Dermis microvascular lymphatic vessel endothelial cell (primary cell): ENCODE data around the gene FPR3. TPM values are rescaled to one million over a fixed set of nuclear protein-coding genes. Genes with fewer than 3 reads are reported as not detected.
"Not testable (repeated sequence)": the region's sequence is repeated elsewhere in the genome, so short reads cannot be mapped to it uniquely, and the experiment has no call there.

ENCODE experiments used
- DNase-seq, 2 donors: peaks; one replicate each; pipeline versions ENCODE4 v3.0.0 to v3.0.0-alpha.2; 2010; ENCODE audit warnings: low read depth in 2 of 2
- total RNA-seq: library from RNA; depleted of rRNA; stranded (reverse); fragments of >200 nt; gene quantifications from 2 replicates; pipeline ENCODE4 v1.2.1, GENCODE V29; 2014

FPR3 gene
- total RNA-seq, 1 donor from 2014 or later: under 0.01 TPM

DNA sequence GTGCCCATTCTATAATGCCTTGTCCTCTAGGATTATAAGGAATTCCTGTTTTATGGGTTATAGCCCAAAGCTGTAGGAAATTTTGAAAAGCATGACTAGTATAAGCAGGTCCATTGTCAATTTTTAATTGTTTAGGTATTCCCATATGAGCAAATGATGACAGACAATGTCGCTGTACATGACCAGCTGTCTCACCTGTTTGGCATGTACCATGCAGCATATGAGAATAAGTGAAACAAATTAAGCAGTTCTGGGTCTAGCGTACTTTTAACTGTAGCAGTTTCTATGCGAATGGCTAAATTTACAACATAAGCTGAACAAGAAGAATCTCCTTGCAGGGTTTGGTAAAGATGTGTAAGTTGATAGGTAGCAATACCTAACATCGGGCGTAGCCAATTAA is 11.6 kb downstream of the FPR3 start:
- DNase-seq: not testable (repeated sequence)

DNA sequence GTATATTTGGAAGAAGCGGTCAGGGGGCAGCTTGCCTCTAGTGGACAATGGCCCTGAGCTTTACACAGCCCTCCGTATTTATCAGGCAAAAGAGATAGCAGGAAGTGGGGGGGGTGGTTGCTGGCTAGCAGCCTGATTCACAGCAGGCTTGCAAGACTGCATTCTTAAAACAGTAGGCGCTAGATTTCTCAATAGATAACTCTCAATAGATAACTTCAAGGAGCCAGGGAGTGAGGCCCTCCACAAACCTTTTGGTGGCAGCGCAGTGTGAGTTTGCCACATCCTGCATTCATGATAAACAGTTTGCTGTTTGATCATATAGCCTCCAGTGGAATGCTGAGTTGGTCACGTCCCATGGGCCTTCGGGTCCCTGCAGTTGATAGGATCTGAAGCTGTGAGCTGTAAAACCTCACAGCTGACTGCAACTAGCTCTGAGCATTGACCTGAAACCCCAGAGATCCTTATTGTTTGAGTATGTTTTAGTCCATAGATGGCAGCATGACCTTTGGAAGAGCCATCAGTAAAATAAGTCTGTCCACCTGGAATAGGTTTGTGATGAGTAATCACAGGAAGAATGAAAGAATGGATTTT is 12.2 kb downstream of the FPR3 start:
- peak in 1 of 2 donors; percentile 32 for DNase-seq

DNA sequence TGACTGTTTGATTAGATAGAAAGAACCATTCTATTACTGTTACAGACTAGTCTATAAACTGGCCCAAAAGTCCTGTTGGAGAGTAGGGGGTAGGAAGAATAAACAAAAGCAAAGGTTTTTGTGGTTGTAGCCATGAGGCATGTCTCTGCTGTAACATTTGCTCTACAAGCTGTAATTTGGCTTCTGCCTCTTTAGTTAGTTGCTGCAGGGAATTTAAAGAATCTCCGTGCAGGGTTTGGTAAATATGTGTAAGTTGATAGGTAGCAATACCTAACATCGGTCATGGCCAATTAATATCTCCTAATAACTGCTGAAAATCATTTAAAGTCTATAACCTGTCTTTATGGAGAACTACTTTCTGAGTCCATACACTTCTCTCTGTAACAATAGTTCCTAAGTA is 13.0 kb downstream of the FPR3 start:
- no peak for DNase-seq

DNA sequence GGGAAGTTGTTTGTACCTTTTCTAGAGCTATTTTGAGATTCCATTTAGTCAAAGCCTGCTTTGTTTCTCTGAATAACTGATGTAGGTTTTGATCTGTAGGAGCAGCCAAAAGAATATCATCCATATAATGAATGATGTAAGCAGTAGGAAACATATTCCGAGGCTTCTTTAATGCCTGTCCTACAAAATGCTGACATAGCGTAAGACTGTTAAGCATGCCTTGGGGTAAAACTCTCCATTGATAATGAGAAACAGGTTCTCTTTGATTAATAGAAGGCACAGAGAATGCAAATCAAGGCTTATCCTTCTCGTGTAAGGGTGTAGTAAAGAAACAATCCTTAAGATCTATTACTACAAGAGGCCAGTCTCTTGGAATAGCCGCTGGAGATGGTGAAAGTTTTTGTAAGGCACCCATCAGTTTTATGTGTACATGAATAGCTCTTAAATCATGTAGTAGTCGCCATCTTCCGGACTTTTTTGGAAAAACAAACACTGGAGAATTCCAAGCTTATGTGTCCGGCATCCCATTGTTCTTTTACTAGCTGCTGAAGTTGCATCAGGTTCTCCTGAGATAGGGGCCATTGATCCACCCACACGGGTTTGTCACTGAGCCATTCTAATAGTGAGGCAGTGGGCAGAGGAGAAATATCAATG is 13.5 kb downstream of the FPR3 start:
- peak; percentile 30 to 56 for DNase-seq

DNA sequence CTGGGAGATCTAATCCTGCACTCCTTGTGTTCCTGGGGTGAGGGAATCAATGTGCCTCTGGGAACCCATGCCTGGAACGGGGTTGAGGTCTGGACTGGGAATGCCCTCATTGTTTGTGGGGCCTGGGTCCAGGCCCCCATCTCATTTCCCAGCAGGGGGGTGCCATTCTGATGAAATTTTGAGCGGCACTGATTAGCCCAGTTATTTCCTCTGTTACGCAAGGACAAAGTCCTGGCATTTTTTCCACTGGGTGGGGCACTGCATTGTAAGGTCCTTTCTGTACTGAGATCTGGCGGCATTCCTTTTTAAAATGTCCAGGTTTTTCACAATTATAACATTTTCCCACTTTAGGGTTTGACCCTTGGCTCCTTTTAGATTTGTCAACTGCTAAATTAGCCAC is 14.8 kb downstream of the FPR3 start:
- peak; percentile 2 to 35 for DNase-seq

DNA sequence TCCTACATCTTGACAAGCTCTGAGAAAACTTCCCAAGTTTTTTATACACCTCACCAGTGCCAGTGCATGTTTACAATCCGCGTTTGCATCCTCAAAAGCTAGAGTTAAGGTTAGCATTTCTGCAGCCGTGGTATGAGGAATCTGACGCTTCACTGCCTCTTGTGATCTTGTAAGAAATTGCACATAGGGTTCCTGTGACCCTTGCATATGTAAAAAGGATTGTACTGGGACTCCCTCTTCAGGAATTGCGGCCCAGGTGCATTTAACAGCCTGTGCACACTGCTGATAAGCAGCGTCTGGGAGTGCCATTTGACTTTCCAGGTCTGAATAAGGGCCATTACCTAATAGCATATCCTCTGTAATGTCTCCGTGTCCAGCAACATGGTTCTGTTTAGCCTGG is 15.3 kb downstream of the FPR3 start:
- DNase-seq: peak in 1 of 2 donors; percentile 12

DNA sequence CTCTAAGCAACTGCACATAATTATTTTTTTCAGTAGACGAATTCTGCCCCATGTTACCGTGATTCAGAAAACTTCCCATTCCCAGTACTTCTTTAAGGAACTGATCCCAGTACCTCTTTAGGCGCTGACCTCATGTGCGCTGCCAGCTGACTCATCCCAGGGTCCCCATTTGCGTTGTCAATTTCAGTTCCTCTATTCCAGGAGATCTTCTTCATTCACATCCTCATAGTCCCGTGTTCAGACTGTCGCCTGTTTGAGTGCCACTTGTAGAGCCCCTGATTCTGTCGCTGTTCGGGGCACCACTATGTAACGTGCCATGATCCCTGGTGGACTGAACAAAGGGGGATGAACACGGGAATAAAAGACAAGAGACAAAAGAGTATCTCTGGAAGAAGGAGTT is 16.4 kb downstream of the FPR3 start:
- no peak for DNase-seq

DNA sequence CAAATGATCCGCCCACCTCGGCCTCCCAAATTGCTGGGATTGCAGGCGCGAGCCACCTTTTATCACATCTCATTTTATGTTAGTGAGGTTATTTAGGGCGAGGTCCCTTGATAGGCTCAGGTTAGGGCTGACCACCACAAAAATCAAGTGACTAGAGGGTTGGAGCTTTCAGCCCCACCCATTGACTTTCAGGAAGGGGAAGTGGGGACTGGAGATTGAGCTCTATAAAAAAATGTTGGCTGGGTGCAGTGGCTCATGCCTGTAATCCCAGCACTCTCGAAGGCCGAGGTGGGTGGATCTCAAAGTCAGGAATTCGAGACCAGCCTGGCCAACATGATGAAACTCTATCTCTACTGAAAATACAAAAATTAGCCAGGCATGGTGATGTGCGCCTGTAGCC is 20.1 kb downstream of the FPR3 start:
- DNase-seq: no peak

DNA sequence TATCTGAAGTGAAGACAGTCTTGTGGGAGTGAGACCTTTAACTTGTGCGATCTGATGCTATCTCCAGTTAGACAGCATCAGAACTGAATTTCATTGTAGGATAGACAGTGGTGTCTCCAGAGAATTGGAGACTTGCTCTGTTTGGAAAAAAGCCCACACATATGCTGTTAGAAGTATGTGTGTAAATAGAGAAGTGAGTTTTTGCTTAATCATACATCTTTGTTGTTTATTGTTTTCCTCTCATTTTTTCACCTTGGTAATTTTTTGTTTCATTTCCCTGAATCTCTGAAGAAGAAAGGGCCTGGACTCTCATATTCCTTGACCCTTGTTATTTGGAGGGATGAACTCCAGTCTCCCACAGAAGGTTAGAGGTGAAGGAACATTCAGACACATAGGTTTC is 21.8 kb downstream of the FPR3 start:
- DNase-seq: no peak

DNA sequence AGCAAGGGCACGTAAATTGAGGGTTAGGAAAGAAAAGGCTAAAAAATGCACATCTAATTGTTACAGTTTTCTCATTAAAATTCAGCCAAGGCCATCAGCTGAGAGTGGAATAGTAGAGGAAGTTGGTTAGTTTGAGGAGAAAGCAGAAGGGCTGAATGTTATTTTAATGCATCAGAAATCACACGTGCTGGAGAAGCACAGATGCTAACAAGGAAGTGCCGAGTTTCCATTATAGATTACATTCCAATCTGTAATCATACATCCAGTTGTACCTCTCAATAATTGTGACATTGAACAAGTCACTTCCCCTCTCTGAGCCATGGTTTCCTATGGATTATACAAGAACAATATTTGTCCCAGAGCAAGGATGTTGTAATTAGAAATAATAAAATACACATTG is 25.1 kb downstream of the FPR3 start:
- DNase-seq: no peak

DNA sequence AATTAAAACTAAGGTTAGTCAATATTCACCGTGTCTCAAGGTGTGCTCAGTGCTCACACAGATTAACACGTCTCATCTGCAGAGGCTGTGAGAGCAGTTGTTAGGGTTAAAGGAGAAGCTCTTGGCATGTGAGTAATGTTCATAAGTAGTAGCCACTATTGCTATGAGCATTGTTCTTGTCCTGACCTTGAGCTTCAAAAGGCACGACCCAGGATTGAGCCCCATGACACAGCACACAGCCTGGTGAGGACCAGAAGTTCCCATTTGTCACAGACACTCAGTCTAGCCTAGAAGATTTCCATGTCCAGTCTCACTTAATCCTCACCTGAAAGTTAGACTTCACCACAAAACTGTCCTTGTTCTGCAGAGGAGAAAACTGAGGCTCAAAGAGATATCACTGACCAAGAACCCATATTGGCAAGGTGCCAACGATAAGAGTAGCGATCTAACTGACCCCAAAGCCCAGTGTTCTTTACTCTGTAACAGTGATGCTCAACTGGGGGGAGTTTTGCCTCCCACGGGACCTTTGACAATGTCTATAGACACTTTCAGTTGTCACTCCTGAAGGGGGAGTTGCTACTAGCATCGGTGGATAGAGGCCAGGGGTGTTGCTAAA is 26.0 kb downstream of the FPR3 start:
- no peak for DNase-seq

DNA sequence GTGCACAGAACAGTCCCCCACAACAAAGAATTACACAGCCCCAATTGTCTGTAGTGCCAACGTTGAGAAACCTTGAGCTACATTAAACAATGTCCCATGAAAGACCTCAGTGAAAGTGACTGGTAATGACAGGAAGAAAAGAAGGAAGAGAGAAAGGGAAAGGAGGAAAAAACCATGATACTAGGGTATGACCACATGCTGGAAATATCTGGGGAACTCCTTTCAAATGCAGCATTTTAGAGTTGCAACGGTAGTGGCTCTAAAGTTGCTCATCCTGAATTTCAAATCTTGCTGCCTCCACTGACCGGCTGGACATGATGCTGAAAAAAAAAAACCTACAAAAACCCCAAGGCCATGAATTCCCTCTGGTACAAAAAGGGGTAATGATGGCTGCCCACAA is 26.5 kb downstream of the FPR3 start:
- no peak for DNase-seq

DNA sequence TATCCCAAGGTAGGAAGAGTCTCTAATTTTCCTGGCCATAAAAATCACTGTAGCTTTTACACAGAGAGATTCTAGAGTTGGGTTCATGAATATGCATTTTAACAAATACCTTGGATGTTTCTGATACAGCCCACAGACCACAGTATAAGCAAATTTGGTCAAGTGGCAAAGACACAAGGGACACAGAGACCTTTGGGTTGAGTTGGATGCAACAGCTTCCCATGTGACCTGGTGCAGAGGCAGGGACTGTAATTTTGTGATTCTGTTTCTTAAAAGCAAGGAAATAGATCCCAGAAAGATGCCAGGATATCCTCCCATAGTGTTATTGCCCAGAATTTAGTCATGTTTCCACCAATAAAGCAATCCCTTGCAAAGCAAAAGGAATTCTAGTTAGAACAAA is 27.0 kb downstream of the FPR3 start:
- no peak for DNase-seq

DNA sequence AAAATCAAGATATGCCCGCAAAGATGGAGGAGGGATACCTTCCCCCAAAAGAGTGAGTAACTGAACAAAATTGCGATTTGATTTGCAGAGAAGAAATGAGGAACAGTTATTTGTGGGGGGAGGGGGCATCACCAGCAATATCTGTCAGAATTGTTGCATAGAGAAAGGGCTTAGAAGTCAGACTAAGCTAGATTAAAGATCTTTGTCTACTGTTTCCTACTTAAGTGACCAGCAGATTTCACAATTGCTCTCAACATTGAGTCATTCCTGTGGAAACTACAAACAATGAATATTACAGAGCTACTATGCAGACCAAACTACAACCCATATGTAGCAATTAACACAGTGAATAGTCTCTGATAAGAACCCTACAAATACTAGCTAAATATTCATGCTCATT is 27.4 kb downstream of the FPR3 start:
- DNase-seq: no peak

DNA sequence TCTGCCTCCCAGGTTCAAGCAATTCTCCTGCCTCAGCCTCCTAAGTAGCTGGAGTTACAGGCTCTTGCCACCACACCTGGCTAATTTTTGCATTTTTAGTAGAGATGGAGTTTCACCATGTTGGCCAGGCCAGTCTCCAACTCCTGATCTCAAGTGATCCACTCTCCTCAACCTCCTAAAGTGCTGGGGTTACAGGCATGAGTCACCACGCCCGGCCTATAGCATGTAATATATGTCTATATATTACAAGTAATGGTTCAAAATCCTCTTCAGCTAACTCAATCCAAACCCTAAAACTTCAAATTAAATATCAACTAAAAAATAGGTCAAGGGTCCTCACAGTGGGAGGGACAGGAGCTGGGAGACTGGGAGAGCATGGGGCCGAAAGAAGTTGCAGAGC is 28.0 kb downstream of the FPR3 start:
- DNase-seq: no peak

DNA sequence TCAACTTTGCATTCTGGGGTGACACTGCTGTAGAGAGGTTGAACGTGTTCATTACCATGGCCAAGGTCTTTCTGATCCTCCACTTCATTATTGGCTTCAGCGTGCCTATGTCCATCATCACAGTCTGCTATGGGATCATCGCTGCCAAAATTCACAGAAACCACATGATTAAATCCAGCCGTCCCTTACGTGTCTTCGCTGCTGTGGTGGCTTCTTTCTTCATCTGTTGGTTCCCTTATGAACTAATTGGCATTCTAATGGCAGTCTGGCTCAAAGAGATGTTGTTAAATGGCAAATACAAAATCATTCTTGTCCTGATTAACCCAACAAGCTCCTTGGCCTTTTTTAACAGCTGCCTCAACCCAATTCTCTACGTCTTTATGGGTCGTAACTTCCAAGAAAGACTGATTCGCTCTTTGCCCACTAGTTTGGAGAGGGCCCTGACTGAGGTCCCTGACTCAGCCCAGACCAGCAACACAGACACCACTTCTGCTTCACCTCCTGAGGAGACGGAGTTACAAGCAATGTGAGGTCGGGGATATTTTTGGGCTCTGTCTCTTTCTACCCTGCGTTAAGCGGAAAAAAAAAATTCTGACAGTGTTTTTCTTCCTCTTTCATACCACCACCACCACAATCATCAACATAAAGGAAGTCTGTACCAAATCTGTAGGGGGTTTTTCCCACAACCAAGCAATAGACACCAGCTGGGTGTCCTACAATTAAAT is 29.5 kb downstream of the FPR3 start:
- DNase-seq: no peak

DNA sequence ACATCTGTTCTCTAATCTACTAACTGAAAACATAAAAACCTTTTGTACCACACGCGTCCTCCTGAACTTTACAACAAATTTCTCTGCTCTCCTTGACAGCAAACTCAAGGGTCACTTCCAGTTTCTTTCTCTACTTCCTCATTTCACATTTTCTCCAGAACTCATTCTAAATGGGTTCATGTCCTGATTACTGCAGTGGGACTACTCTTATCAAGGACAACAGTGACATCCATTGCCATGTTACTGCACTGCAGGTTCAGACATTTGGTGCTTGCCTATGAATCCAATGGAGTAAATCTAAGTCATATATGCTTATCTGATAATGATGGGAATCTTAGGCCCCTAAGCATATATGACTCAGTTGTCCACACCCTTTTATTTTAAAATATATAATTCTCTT is 35.3 kb downstream of the FPR3 start:
- DNase-seq: peak in 1 of 2 donors; percentile 7

DNA sequence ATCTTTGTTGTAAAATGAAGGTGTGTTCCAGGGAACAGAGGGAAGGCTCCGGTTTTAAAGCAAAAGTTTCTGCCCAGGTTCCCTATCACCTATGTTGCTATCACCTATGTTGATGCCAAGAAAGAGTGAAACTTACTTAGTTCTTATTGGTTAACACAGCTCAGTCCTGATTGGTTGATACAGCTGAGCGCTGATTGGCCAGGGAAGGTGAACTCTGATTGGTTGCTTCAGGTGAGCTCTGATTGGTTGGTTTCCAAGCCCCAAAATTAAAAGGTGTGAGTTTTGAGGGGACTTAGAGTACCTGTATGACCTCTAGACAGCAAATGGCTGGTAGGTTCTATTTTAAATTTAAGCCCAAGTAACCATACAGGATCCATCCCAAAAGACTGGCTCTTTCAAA is 42.2 kb downstream of the FPR3 start:
- no peak for DNase-seq

DNA sequence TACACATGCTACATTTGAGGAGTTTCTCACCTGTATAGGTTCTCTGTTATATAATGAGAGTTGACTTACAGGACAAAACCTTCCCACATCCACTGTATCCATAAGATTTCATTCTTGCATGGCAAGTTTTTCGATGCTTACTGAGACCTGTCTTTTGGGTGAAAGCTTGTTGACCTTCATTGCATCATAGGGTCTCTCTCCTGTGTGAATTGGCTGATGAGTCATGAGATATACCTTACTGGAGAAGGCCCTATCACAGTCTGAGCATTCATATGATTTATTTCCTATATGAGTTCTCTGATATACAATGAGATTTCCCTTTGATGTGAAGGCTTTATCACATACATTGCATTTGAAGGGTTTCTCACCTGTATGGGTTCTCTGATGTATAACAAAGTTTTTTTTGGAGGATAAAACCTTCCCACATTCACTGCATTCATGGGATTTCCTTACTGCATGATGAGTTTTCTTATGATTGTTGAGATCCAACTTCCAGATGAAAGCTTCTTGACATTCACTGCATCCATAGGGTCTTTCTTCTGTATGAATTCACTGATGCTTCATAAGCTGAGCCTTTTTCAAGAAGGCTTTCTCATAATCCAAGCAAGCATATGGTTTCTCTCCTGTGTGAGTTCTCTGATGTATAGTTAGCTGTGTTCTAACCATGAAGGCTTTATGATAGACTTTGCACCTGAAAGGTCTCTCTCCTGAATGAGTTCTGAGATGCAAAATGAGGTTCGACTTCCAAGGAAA is 67.1 kb downstream of the FPR3 start:
- DNase-seq: no peak

DNA sequence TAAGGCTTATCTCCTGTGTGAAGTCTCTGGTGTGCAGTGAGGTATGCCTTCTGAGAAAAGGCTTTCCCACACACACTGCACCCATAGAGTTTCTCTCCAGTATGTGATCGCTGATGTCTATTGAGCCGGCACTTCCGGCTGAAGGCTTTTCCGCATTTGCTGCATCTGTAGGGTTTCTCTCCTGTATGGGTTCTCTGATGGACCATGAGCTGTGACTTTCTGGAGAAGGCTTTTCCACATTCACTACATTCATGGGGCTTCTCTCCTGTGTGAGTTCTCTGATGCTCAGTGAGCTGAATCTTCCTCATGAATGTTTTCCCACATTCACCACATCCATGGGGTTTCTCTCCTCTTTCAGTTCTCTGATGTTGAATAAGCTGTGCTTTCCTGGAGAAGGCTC is 78.1 kb downstream of the FPR3 start:
- DNase-seq: no peak
